Transverse colon (tissue), 4 donors: Measurements from ENCODE around the gene TRMT5. TPM values are rescaled to one million over a fixed set of nuclear protein-coding genes. Genes with fewer than 3 reads are reported as not detected.

Source experiments
- DNase-seq: peaks from one replicate; pipeline ENCODE4 v3.0.0-alpha.2; 2019
- H3K27ac ChIP-seq, 4 donors: fragments of 200-600 bp; sonication (generic); 2 replicates each; pipeline ENCODE4 v1.5.1; 2016 to 2018; ENCODE audit warnings: inconsistent platforms in 4 of 4
- H3K27me3 ChIP-seq: fragments of 200-600 bp; sonication (generic); 2 replicates; pipeline ENCODE4 v1.5.1; 2017; ENCODE audit warnings: inconsistent platforms
- H3K36me3 ChIP-seq, 4 donors: fragments of 200-600 bp; sonication (generic); 2 replicates each; pipeline ENCODE4 v1.5.1; 2017 to 2019; ENCODE audit warnings: inconsistent platforms in 4 of 4
- H3K4me1 ChIP-seq, 4 donors: fragments of 200-600 bp; sonication (generic); 2 replicates each; pipeline ENCODE4 v1.5.1; 2017 to 2020; ENCODE audit warnings: inconsistent platforms in 4 of 4
- H3K4me3 ChIP-seq, 4 donors: fragments of 200-600 bp; sonication (generic); 1 replicate in 1 of 4; 2 replicates in 3 of 4; pipeline versions ENCODE4 v1.5.1 to v1.6.1; 2017 to 2019; ENCODE audit warnings: inconsistent platforms in 4 of 4
- H3K9me3 ChIP-seq, 2 donors: fragments of 200-600 bp; sonication (generic); 2 replicates each; pipeline ENCODE4 v1.5.1; 2017 to 2019; ENCODE audit warnings: inconsistent platforms in 2 of 2
- EP300 ChIP-seq: sonication (generic); formaldehyde crosslinking; IDR thresholded peaks from one replicate; pipeline ENCODE4 v1.6.1; 2017; ENCODE audit warnings: antibody characterized with exemption, low read depth
- POLR2A ChIP-seq: fragments of 450-650 bp; IDR thresholded peaks from one replicate; pipeline ENCODE4 v1.6.1; 2016; ENCODE audit warnings: antibody characterized with exemption, mild to moderate bottlenecking, moderate library complexity
- POLR2AphosphoS5 ChIP-seq, 3 donors: sonication (generic); formaldehyde crosslinking; IDR thresholded peaks; one replicate each; pipeline ENCODE4 v1.6.1; 2016; ENCODE audit warnings: antibody characterized with exemption in 3 of 3
- WGBS, 2 donors: methylation state at CpG; one replicate each; pipeline ENCODE4 v1.1.5; 2018; ENCODE audit warnings: low coverage in 1 of 2; 5-methylcytosine and 5-hydroxymethylcytosine counted together
- in situ Hi-C, 4 donors: fragments of 200-750 bp; cut with MboI; loops; one replicate each; pipeline versions ENCODE4 v1.15.0 to v1.15.1; 2017; ENCODE audit warnings: low sequenced_read_pairs in 3 of 4, low pct_ligation_motif_present in 1 of 4, low pct_unique_long_range_greater_than_20kb in 1 of 4
- intact Hi-C: fragments of 100-400 bp; cut with DNase I; formaldehyde crosslinking; loops from one replicate; pipeline ENCODE4 v1.15.1; 2023; ENCODE audit warnings: low total_unique reads
- total RNA-seq, 4 donors: library from RNA; depleted of rRNA; stranded (reverse); fragments of >200 nt; gene quantifications; one replicate each; pipeline ENCODE4 v1.1.0, GENCODE V29; 2016
- TF ChIP-seq, protein P1 (sequence below), 5 experiments: fragments of 200-600 bp in 3 of 5; fragments of 450-650 bp in 2 of 5; sonication (generic) in 3 of 5; IDR thresholded peaks; 1 replicate in 2 of 5; 2 replicates in 3 of 5; pipeline ENCODE4 v1.5.1; 2016 to 2017; ENCODE audit warnings: antibody characterized with exemption in 5 of 5, inconsistent platforms in 3 of 5, mild to moderate bottlenecking in 2 of 5, moderate library complexity in 1 of 5

TRMT5 gene
- total RNA-seq, 4 donors from 2014 or later, result 0.75 to 13.5 (median 6.5) TPM

DNA sequence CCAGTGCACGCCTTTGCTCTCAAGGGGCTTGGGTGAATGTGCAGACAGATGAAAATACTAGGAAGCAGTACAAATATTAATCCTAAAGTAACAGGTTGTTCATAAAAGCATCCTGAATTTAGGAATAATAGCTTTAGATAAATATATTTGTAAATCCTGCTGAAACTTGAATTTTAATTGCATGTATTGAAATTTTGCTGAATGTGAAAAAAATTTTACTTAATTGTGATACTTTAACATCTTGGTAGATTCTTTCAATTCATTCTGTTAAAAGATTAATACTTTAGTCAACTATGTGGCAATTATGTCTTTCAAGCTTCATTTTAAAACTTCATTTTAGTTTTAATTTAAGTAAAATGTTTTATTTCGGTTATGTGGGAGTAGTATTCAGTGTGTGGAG is 5.6 kb upstream of the TRMT5 start:
- Histone ChIP-seq H3K27me3 (no peaks in the 10 kb centered on the region), H3K4me3 (no peak overlapping the region), H3K27ac (no peak overlapping the region), H3K36me3 (peaks cover 0 to 5% (median 0%) of the 10 kb centered on the region in 4 donors), H3K9me3 (no peaks in the 10 kb centered on the region), H3K4me1 (peaks cover 0 to 8% (median 4%) of the 10 kb centered on the region in 4 donors)
- 83 to 96% methylated on average over 2 of the region's 2 CpGs for WGBS, 2 donors
- intact Hi-C loops (no loop called here), in situ Hi-C loops (no loop called here)
- TF ChIP-seq, protein P1, sequence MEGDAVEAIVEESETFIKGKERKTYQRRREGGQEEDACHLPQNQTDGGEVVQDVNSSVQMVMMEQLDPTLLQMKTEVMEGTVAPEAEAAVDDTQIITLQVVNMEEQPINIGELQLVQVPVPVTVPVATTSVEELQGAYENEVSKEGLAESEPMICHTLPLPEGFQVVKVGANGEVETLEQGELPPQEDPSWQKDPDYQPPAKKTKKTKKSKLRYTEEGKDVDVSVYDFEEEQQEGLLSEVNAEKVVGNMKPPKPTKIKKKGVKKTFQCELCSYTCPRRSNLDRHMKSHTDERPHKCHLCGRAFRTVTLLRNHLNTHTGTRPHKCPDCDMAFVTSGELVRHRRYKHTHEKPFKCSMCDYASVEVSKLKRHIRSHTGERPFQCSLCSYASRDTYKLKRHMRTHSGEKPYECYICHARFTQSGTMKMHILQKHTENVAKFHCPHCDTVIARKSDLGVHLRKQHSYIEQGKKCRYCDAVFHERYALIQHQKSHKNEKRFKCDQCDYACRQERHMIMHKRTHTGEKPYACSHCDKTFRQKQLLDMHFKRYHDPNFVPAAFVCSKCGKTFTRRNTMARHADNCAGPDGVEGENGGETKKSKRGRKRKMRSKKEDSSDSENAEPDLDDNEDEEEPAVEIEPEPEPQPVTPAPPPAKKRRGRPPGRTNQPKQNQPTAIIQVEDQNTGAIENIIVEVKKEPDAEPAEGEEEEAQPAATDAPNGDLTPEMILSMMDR (IDR thresholded peaks at IDR 0.05), result no peak
- no peak for TF ChIP-seq EP300
- no peak for TF ChIP-seq POLR2A
- TF ChIP-seq POLR2AphosphoS5 (IDR thresholded peaks at IDR 0.05), result no peak
- DNase-seq, result no peak

DNA sequence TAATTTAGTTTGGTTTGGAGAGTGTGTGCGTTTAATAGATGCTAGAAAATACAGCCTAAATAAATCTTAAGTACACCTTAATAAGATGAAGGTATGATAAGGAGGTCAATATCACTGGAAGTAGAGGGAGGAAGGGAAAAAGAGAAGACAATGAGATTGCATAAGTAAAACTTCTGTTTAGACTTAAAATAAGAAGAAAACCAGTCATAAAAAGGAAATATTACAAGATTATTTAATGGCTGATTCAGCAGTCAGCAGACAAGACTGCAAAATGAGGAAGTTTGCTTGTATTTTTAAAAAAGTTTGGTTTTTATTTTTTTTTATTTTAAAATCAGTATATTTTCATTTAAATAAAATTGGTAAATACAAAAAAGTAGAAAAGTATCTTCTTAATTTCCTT is 3.3 kb upstream of the TRMT5 start:
- H3K27me3 ChIP-seq, result no peaks in the 10 kb centered on the region
- 88 to 89% methylated on average over 1 of the region's 1 CpG for WGBS, 2 donors
- no peak overlapping the region for H3K4me3 ChIP-seq
- no peak overlapping the region for H3K27ac ChIP-seq
- in situ Hi-C loops (no loop called here), intact Hi-C loops (no loop called here)
- H3K9me3 ChIP-seq, result no peaks in the 10 kb centered on the region
- no peak for DNase-seq
- TF ChIP-seq POLR2AphosphoS5 (IDR thresholded peaks at IDR 0.05) (no peak), POLR2A (no peak), EP300 (no peak)
- TF ChIP-seq, protein P1 (IDR thresholded peaks at IDR 0.05), result no peak
- H3K36me3 ChIP-seq, result no peaks in the 10 kb centered on the region
- H3K4me1 ChIP-seq, result peaks cover 5 to 14% (median 9%) of the 10 kb centered on the region in 4 donors

DNA sequence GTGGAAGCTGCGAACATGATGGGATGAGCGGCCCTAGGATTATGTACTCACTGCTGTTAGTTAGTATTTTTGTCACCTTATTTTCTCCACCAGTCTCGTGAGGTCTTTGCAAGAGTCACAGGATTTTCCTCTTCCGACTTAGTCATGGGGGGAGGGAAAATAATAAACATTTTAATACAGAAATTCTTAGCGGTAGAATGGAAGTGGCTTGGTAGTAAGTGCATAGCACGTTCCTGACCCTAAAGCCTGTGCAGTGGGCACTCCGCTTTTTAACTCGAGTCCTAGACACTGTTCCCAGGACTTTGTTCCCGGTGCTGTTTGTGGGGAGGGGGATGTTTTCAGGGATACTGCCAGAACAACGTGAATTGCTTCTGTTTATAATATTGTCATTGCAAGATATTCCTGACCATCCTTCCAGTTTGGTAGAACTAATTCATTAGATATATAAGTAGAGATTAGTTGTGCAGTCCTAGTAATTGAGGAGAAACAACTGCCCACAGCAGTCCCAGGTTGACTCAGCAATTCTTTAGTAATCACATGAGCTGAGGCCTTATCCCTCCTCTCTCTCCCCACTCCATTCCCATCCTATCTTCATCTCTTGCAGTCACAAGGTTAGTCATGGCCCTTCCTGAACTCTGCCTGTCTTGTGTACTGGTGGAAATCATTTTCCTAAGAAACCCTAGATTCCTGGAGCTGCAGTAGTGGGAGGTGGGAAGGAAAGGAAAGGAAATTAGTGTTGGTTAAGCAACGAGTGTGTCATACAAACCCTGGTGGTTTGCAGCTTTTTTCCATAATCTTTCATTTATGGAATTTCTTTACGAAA is 965 bp upstream of the TRMT5 start:
- Histone ChIP-seq H3K4me3 (peak overlapping the region; percentile 56 to 92 (median 65)), H3K27me3 (no peaks in the 10 kb centered on the region), H3K36me3 (no peaks in the 10 kb centered on the region), H3K4me1 (peaks cover 5 to 27% (median 9%) of the 10 kb centered on the region in 4 donors), H3K27ac (peak overlapping the region; percentile 80 to 88 (median 84)), H3K9me3 (no peaks in the 10 kb centered on the region)
- in situ Hi-C loops (no loop called here), intact Hi-C loops (no loop called here)
- DNase-seq, result no peak
- TF ChIP-seq, protein P1 (IDR thresholded peaks at IDR 0.05), result no peak
- no peak for TF ChIP-seq EP300
- TF ChIP-seq POLR2AphosphoS5 (IDR thresholded peaks at IDR 0.05), result no peak
- no peak for TF ChIP-seq POLR2A
- 11 to 12% methylated on average over 9 to 12 of the region's 12 CpGs for WGBS, 2 donors

DNA sequence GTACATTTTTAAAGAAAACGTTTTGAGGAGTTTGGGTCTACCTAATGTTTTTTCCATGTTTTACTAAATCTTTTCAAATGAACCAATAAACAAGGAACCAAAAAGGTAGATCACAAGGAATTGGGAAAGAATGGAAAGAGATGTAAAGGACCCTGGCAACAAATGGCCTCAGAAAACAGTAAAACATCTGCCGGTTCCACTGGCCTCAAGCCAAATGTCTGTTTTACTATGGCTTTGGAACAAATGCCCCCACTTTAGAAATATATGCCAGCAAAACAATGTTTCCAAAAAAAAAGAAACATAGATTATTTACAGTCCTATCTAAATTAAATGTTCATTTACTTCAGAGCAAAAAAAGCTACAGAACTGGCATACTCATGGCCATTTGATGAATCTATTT is 3.0 kb downstream of the TRMT5 start:
- Histone ChIP-seq H3K4me3 (no peak overlapping the region), H3K36me3 (no peaks in the 10 kb centered on the region), H3K27ac (no peak overlapping the region), H3K27me3 (no peaks in the 10 kb centered on the region), H3K4me1 (peaks cover 5 to 27% (median 9%) of the 10 kb centered on the region in 4 donors), H3K9me3 (no peaks in the 10 kb centered on the region)
- intact Hi-C loops, result no loop called here
- in situ Hi-C loops, result no loop called here
- no peak for DNase-seq
- 46 to 53% methylated on average over 2 of the region's 2 CpGs for WGBS, 2 donors
- TF ChIP-seq POLR2A (no peak), POLR2AphosphoS5 (IDR thresholded peaks at IDR 0.05) (no peak), EP300 (no peak)
- TF ChIP-seq, protein P1 (IDR thresholded peaks at IDR 0.05), result no peak
